ENCODE measurements around the gene FBXO9. TPM values are rescaled to one million over a fixed set of nuclear protein-coding genes. Genes with fewer than 3 reads are reported as not detected.
A peak's percentile ranks its signal among the peaks of the same experiment; 100 is the strongest.

Gene FBXO9
- total RNA-seq, 1 experiment from 2014 or later, result 71.0 TPM

DNA sequence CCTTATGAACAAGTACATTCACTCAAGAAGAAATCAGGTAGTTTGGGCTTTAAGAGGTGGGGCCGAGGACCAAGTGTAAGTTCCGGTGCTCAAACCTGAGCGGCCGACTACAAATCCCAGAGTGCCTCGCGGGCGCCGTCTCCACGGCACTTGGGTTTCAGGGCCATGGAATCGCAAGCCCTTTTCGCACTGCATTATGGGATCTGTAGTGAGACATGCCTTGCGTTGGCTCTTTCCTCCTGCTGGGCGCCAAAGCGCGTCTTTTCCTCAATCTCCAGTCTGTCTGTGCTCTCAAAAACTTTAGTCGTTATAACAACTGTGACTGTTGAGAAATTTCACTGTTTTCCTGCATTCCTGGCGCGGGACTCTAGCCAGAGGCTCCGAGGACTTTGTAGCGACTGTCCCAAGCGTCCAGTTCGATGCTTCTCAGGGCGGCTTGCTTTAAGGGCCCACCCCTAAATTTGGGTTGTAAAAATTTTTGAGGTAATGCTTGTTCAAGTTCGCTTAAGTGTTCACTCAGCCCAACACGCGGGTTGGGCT is 408 bp upstream of the FBXO9 start:
- Histone ChIP-seq H3K4me1 (ENCODE audit: control insufficient read depth in 1 of 2, insufficient read depth in 2 of 2, low read length in 2 of 2) (peaks cover 18 to 39% of the 10 kb centered on the region in 2 experiments; a peak in 3 of 4 replicates), H3K36me3 (ENCODE audit: control insufficient read depth in 1 of 2, insufficient read depth in 2 of 2, low read length in 2 of 2) (no peaks in the 10 kb centered on the region; a peak in 1 of 4 replicates), H3K9me3 (ENCODE audit: control insufficient read depth in 1 of 2, insufficient read depth in 1 of 2, low read depth in 1 of 2, low read length in 2 of 2) (no peaks in the 10 kb centered on the region), H4K20me1 (ENCODE audit: insufficient read depth) (no peaks in the 10 kb centered on the region), H3K27ac (ENCODE audit: low read depth, low read length) (peak overlapping the region; percentile 73), H2AFZ (ENCODE audit: low read depth, low read length, poor library complexity, severe bottlenecking) (peak overlapping the region; percentile 69), H3K4me3 (replicated peaks in 1 of 2; ENCODE audit: low read depth in 1 of 2, low read length in 2 of 2) (peak overlapping the region; percentile 78 to 84), H3K9me2 (ENCODE audit: insufficient read depth) (no peaks in the 10 kb centered on the region), H3K27me3 (ENCODE audit: insufficient read depth, low read length) (no peaks in the 10 kb centered on the region), H3K9ac (ENCODE audit: low read length) (peak overlapping the region; percentile 81), H3K79me2 (ENCODE audit: insufficient read depth, low read length) (peaks cover 32% of the 10 kb centered on the region), H3K4me2 (ENCODE audit: low read length) (peak overlapping the region; percentile 78)
- DNase-seq (ENCODE audit: low read depth, low spot score) (peak; percentile 97), ATAC-seq (peak; percentile 74)
- TF ChIP-seq, protein P1, sequence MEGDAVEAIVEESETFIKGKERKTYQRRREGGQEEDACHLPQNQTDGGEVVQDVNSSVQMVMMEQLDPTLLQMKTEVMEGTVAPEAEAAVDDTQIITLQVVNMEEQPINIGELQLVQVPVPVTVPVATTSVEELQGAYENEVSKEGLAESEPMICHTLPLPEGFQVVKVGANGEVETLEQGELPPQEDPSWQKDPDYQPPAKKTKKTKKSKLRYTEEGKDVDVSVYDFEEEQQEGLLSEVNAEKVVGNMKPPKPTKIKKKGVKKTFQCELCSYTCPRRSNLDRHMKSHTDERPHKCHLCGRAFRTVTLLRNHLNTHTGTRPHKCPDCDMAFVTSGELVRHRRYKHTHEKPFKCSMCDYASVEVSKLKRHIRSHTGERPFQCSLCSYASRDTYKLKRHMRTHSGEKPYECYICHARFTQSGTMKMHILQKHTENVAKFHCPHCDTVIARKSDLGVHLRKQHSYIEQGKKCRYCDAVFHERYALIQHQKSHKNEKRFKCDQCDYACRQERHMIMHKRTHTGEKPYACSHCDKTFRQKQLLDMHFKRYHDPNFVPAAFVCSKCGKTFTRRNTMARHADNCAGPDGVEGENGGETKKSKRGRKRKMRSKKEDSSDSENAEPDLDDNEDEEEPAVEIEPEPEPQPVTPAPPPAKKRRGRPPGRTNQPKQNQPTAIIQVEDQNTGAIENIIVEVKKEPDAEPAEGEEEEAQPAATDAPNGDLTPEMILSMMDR (IDR thresholded peaks at IDR 0.05 in 2 of 3, conservative IDR thresholded peaks at IDR 0.05 in 1 of 3; ENCODE audit: borderline replicate concordance in 1 of 3, insufficient read depth in 1 of 3, low read depth in 2 of 3, low read length in 2 of 3), result no peak
- TF ChIP-seq FOSL1 (IDR thresholded peaks at IDR 0.05; ENCODE audit: low read depth) (no peak), TCF7L2 (IDR thresholded peaks at IDR 0.05; ENCODE audit: borderline replicate concordance, extremely low read depth, insufficient read depth, insufficient read length) (peak; percentile 34), YY1 (IDR thresholded peaks at IDR 0.05; ENCODE audit: extremely low read depth, insufficient replicate concordance, low read depth, low read length) (no peak), EZH2 (IDR thresholded peaks at IDR 0.05) (no peak), SP1 (IDR thresholded peaks at IDR 0.05; ENCODE audit: low read depth) (peak; percentile 71), ELF1 (IDR thresholded peaks at IDR 0.05; ENCODE audit: borderline replicate concordance, low read depth) (peak; percentile 41; the same call in 1 of the 2 replicates), ZNF274 (IDR thresholded peaks at IDR 0.05; ENCODE audit: low read depth, low read length) (no peak), CBX3 (IDR thresholded peaks at IDR 0.05; ENCODE audit: low read depth) (0 out of 2 replicates have a peak, but pooled peaks have one; percentile 12), POLR2A (IDR thresholded peaks at IDR 0.05; ENCODE audit: borderline replicate concordance, extremely low read depth, insufficient read depth, insufficient read length) (peak; percentile 17), SIN3A (IDR thresholded peaks at IDR 0.05; ENCODE audit: low read depth) (peak; percentile 70), CEBPB (IDR thresholded peaks at IDR 0.05; ENCODE audit: low read depth) (no peak), SRF (IDR thresholded peaks at IDR 0.05; ENCODE audit: low read depth) (0 out of 2 replicates have a peak, but pooled peaks have one; percentile 18), EZH2phosphoT487 (IDR thresholded peaks at IDR 0.05; ENCODE audit: borderline replicate concordance) (no peak)
- TF ChIP-seq, protein P2, sequence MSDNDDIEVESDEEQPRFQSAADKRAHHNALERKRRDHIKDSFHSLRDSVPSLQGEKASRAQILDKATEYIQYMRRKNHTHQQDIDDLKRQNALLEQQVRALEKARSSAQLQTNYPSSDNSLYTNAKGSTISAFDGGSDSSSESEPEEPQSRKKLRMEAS (IDR thresholded peaks at IDR 0.05), result peak; percentile 47
- TF ChIP-seq, protein P3, sequence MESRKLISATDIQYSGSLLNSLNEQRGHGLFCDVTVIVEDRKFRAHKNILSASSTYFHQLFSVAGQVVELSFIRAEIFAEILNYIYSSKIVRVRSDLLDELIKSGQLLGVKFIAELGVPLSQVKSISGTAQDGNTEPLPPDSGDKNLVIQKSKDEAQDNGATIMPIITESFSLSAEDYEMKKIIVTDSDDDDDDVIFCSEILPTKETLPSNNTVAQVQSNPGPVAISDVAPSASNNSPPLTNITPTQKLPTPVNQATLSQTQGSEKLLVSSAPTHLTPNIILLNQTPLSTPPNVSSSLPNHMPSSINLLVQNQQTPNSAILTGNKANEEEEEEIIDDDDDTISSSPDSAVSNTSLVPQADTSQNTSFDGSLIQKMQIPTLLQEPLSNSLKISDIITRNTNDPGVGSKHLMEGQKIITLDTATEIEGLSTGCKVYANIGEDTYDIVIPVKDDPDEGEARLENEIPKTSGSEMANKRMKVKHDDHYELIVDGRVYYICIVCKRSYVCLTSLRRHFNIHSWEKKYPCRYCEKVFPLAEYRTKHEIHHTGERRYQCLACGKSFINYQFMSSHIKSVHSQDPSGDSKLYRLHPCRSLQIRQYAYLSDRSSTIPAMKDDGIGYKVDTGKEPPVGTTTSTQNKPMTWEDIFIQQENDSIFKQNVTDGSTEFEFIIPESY (IDR thresholded peaks at IDR 0.05; ENCODE audit: extremely low read depth, insufficient replicate concordance, low read length), result no peak
- intact Hi-C loops (cut with micrococcal nuclease), result no loop called here
- POLR2A ChIA-PET, result no interaction called here
- RAD21 ChIA-PET (ENCODE audit: low non-redundant PET in 1 of 2, low total read pairs in 2 of 2, uncharacterized antibody in 2 of 2, unreplicated experiment in 2 of 2), result no interaction called here
- CTCF ChIA-PET, result interaction anchor here (0.9 kb wide), 1 partner anchor 16 kb away, joined by 3 read pairs; no protein-coding TSS in a partner anchor
- no TSS peak for BruUV-seq (replicated peaks)

Data from HCT116 (cell line).